NCI-H2171 treated with DMSO at 0.1 percent for 48 hours (cell line): ENCODE data around the gene RNGTT.
"Not testable (repeated sequence)": the region's sequence is repeated elsewhere in the genome, so short reads cannot be mapped to it uniquely, and the experiment has no call there.

ENCODE experiments used
- DNase-seq: peaks from one replicate; lab custom pipeline; 2025; lab: John Stamatoyannopoulos, UW

RNGTT gene

DNA sequence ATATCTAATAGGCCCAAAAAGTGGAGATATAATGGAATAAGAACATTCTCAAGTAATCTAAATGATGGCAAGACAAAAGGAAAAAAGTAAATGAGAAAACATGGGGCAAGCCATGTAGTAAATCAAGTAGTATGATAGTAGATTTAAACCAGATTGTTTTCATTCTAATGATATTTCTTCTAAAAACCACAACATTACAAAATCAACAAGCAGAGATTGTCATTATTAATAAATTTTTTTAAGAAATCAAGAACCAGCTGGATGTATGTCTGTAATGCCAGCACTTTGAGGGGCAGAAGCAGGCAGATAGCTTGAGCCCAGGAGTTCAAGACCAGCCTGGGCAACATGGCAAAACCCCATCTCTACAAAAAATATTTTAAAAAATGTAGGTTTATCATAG lies 155.0 kb downstream of the RNGTT start:
- DNase-seq = no peak

DNA sequence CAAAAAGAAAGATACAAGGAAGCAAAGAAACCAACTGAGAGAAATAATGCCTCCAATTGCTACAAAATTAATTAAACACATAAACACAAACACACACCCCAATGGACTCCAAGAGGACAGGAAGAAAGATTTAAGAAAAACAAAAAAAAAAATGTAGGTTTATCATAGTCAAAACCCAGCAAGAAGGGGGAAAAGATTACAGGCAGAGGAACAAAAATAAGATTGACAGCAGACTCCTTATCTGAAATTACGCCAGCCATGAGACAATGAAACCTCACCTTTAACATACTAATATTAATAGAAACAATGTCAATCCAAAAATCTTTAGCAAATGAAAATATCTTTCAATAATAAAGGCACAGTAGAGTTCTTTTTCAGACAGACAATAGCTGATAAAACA lies 155.8 kb downstream of the RNGTT start:
- no peak for DNase-seq

DNA sequence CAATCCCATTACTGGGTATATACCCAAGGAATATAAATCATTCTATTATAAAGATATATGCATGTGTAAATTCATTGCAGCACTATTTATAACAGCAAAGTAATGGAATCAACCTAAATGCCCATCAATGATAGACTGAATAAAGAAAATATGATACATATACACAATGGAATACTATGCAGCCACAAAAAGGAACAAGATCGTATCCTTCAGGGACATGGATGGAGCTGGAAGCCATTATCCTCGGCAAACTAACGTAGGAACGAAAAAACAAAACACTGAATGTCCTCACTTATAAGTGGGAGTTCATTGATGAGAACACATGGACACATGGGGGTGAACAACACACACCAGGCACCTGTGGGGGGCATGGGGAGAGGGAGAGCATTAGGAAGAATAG lies 156.7 kb downstream of the RNGTT start:
- DNase-seq = no peak

DNA sequence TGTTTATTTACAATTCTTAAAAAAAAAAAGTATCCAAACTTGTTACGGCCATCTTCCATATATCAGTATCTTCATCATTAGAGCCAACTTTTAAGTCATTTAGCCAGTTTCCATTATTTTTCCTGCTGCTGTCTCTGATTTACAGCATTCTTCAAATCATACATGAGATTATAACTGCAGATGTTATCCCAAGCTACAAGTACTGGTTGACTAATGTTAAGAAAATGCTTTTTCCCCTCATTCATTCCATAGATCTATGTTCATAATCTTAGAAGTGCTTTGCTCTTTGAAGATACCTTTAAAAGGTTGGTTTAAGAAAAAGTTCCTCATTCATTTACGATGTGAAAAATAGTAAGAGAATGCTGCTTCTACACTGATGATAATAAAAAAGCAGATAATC lies 158.7 kb downstream of the RNGTT start:
- DNase-seq = no peak

DNA sequence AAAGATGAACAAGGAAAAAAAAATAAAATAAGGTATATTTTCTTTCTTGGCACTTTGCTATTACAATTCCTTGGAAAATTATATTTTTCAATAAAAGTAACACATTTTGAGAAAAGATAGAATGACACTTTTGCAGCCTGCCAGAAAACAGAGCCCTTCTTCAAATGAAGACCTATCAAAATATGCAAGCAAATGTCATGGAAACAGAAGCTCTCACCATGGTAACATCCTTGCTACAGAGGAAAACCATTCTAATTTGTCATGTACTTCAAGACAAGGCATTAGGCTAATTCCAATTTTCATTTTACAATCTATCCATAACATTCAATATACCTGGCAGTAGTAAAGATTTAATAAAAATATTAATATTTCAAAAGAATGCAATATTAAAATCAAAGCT lies 177.9 kb downstream of the RNGTT start:
- DNase-seq = no peak

DNA sequence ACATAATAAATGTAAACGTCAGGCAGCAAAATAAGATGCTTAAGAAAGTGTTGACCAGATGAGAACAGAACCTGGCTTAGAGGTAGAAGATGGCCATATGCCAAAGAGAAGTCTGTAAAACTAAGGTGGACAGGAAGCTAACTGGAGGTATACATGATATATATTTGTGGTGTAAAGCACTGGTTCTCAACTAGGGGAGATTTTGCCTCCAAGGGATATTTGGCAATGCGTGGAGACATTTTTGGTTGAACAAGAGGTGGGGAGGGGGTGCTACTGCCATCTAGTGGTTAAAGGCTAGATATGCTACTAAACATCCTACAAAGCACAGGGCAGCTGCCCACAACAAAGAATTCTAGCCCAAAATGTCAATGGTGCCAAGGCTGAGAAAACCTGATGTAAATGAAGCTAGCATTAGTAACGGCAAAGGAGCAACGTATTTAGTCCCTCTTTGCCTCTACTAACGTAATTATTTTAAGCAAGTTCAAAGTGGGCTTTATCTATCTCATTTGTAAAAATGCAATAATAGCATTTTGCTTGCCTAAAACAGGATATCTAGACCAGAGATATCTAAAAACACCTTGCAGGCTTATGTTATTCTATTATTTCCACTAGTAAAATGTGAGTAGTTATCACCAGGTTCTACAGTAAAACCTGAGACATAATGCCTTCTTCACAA lies 182.6 kb downstream of the RNGTT start:
- peak; percentile 78 for DNase-seq

DNA sequence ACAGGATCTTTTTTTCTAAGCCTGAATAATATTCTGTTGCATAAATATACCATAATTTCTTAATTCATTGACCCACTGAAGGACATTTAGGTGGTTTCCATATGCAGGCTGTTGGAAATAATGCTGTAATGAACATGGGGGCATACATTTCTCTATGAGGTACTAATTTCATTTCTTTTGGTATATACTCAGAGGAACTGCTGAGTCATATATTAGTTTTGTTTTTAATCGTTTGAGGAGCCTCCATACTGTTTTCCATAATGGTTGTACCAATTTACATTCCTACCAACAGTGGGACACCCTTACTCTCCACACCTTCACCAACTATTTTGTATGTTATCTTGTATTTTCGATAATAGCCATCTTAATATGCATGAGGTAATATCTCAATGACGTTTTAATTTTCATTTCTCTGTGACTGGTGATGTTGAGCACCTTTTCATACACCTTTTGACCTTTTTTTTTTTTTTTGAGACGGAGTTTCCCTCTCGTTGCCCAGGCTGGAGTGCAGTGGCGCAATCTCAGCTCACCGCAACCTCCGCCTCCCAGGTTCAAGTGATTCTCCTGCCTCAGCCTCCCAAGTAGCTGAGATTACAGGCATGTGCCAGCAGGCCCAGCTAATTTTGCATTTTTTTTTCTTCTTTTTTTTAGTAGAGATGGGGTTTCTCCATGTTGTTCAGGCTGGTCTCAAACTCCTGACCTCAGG lies 187.4 kb downstream of the RNGTT start:
- no peak for DNase-seq

DNA sequence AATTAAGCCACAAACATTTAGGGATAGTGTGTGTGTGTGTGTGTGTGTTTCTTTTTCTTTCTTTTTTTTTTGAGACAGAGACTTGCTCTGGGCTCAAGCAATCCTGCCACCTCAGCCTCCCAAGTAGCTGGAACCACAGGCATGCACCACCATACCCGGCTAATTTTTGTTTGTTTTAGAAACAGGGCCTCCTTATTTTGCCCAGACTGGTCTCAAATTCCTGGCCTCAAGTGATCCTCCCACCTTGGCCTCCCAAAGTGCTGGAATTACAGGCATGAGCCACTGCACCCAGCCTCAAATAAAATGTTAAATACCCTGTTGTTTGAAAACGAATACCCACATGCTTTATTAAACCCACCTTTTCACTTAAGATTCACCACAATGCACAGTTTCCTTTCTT lies 195.3 kb downstream of the RNGTT start:
- DNase-seq = not testable (repeated sequence)

DNA sequence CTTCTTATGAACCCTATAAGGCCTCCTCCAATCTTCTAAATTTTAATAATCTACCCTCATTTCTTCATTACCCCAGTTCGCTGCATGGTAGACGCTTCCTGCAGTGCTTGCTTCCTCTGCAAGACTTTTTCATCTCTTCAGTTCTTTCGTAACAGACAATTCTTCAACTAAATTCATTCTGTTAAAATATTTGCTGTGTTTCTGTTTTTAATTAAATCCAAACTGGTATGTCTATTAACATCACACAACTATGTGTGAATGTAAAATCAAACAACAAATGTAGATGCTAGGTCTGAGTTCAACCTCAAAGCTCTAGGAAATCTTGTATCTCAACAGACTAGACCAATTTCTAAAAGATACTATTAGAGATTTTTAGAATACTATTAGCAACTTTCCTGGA lies 199.3 kb downstream of the RNGTT start:
- no peak for DNase-seq

DNA sequence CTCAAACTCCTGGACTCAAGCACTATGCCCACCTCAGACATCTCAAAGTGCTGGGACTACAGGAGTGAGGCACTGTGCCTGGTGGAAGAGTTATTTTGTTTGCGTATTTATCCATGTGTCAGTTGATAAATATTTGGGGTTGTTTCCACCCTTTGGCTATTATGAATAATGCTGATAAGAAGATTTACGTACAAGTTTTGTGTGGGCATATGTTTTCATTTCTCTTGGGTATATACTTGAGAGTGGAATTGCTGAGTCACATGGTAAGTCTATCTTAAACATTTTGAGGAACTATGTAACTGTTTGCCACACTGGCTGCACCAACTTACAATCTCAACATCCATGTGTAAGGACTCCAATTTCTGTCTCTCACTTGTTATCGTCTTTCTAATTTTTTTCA lies 200.3 kb downstream of the RNGTT start:
- no peak for DNase-seq

DNA sequence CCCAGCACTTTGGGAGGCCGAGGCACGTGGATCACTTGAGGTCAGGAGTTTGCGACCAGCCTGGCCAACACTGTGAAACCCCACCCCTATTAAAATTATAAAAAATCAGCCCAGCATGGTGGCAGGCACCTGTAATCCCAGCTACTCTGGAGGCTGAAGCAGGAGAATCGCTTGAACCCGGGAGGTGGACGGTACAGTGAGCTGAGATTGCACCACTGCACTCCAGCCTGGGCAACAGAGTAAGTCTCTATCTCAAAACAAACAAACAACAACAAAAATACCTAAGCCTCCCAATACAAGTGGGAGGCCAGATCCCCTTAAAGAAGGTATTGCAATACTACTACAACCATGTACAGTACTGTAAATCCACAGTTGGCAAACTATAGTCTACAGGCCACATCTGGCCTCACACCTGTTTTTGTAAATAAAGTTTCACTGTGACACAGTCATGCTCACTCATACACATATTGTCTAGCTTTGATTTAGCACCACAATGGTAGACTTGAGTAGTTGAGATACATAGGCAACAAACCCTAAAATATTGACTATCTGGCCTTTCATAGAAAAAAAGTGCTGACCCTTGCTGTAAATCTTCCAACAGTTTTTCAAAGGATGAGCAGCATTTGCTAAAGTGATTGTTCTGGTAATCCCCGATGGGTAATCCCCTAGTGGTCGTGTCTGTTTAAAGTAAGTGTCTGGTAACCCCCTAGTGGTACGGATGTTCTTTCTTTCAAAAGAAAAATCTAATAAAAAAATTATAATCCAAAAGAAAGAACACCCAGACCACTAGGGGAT lies 202.0 kb downstream of the RNGTT start:
- DNase-seq = peak; percentile 4

DNA sequence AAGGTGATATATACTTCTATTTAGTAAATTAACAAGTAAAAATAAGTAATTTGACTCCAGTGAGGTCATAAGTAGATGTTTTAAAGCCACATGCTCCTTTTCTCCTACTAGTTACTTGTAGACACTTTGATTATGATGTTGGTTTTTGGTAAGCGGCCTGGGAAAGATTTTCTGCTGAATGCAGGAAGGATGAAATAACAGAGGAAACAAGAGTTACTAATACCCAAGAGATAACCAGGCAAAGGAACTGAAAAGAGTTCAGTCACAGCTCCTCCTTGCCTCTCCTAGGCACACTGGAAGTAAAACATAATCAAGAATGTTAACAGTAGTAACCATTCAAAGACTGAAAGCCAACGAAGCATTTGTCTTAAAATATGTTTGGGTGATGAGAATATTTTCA lies 203.3 kb downstream of the RNGTT start:
- no peak for DNase-seq

DNA sequence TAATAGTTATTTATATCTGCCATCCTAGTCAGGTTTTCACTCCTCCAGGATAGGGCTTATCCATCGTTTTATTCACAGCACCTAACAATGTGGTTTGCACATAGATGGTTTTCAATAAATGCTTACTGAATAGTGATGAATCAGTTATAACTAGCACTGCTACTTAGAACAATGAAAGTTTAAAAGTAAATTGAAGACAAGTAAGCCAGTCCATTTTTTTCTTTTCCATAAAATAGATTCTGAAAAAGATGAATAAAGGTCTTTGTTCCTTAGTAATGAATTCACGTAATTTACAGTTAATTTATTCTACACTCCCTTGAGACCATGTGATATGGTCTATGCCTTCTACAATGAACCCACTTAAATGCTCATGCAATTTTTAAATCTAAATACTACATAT lies 212.5 kb downstream of the RNGTT start:
- no peak for DNase-seq

DNA sequence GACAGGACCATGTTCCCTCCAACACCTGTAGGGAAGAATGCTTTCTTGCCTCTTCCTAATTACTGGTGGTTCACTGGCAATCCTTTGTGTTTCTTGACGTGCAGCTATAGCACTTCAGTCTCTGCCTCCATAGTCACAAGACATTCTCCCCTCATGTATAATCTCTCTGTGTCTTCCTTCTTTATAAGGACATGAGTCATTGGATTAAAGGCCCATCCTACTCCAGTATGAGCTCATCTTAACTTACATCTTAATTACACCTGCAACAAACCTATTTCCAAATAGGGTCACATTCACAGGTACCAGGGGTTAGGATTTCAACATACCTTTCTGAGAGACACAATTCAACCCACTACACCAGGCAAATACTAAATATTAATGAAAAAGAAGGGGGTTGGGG lies 213.6 kb downstream of the RNGTT start:
- no peak for DNase-seq

DNA sequence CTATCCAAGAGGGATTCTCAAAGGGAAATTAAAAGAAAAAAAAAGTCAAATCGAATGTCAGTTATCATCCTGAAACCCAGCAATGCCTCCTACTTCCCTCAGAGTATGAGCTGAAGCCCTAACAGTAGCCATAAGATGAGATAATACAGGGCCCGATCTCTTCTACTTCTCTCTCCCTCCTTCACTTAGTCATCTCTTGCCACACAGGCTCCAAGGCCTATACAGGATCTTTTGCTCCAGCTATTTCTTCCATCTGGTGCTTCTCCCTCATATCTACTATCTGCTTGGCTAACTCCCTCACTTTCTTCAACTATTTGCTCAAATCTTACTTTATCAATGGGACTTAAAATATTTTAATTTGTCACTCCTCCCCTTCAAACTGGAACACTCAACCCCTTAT lies 215.3 kb downstream of the RNGTT start:
- DNase-seq = no peak

DNA sequence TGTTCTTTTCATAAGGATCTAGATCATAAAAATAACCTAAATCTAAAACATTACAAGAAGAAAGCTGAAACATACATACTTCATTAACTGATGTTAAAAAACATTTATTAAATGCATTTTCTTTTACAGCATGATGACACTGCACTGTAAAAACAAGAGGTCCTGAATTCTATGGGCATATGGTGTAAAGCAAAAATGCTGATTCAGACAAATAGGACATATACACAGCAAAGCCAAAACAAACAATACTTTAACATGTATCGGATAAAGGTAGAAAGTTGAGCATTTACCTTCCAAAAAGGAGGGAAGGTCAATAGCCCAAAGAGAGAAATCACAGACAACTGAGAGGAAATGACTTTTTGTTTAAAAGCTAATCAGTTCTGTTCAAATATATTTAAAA lies 221.5 kb downstream of the RNGTT start:
- DNase-seq = no peak

DNA sequence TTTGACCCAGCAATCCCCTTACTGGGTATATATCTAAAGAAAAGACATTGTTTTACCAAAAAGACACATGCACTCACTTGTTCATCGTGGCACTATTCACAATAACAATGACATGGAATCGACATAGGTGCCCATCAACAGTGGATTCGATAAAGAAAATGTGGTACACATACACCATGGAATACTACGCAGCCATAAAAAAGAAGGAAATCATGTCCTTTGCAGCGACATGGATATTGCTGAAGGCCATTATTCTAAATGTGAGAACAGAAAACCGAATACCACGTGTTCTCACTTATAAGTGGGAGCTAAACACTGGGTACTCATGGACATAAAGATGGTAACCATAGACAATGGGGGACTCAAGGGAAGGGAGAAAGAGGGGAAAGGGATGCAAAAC lies 222.3 kb downstream of the RNGTT start:
- DNase-seq = no peak

DNA sequence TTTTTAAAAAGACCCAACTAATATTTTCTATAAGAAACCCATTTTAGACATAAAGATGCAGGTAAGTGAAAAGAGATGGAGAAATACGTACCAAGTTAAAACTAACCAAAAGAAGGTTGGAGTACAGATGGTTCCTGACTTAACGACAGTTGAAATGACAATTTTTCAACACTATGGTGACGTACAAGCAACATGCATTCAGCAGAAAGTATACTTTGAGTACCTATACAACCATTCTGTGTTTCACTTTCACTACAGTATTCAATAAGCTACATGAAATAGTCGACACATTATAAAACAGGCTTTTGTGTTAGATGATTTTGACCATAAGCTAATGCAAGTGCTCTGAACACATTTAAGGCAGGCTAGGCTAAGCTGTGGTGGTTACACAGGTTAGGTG lies 228.9 kb downstream of the RNGTT start:
- DNase-seq = no peak

DNA sequence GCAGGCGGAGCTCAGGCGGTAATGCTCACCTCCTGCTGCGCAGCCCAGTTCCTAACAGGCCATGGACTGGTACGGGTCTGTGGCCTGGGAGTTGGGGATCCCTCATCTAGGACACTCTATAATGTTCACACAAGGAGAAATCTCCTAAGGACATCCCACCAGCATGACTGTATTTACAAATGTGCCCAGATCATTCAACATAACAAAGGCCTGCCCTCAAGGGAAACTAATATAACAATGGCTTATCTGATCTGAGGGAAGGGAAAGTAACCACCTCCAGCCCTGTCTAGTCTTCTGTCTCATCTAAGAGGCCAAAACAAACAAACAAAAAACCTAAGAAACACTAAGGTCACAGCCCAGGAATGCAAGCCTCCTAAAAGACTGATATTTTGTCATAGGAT lies 232.8 kb downstream of the RNGTT start:
- DNase-seq = no peak

DNA sequence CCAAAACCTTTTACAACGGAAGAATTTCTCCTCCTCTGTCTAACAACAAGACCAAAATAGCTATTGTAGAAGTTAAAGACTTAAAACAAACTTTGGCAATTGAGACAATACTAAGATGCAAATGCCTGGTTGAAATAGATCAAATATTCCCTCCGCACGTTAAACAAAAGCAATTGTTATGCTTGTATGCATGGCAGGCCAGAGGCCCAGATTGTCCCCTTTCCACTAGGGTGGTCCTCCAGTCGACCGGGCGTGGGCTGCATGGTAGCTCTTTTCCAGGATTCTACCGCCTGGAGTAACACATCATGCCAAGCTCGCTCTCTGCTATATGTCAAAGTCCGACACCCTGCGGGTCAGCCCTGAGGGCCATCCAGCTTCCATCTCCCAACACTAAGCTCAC lies 234.7 kb downstream of the RNGTT start:
- DNase-seq = no peak

DNA sequence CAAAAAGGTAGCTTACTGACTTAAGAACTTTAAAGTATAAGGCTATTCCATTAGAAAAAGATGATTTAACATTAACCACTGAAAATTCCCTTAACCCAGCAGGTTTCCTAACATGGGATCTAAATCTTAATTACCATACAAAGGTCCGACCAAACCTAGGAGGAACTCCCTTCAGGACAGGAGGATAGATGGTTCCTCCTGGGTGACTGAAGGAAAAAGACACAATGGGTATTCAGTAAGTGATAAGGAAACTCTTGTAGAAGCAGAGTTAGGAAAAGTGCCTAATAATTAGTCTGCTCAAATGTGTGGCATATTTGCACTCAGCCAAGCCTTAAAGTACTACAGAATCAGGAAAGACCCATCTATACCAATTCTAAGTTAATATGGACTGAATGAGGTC lies 237.0 kb downstream of the RNGTT start:
- DNase-seq = not testable (repeated sequence)

DNA sequence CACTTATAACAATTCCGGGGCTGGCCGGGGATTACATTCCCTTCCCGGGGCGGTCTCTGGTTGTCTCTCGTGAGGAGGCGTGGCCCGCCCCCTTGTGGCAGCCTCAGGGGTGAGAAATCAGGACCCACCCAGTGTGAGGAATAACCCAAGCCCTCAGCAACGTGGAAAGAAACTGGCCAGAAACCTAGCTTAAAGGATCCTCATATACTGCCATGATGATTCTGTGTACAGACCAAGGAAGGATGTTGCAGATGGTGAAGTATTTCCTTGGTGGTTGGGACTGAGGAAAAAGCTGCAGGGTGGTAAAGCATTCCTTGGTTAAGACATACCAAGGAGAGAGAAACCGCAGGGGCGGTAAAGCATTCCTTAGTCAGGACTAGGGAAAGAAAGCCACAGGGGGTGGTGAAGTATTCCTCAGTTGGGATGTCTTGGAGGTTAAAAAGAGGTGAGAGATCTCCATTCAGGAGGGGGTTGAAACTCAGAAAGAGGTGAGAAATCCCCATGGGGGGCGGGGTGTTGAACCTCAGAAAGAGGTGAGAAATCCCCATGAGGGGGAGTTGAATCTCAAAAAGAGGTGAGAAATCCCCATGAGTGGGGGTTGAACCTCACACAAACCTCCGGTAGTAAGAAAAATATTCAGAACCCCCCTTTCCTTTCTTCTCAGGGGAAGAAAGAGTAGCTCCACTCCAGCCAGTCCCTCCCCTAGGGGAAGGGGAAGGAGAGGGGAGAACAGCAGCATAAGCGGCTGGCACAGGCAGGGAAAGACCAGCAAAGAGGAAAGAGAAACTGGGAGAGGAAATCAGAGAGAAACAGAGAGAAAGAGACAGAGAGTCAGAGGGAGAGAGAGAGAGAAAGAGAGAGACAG lies 238.1 kb downstream of the RNGTT start:
- no peak for DNase-seq
